ENCODE measurements around the gene GAS7.

The GAS7 gene

GRCh38 chr17:9981344-9981915, 217.0 kb downstream of the GAS7 start:
- no peak for DNase-seq (ENCODE audit: low spot score)

GRCh38 chr17:9979463-9979995, 218.9 kb downstream of the GAS7 start:
- no peak for DNase-seq (ENCODE audit: low spot score)

GRCh38 chr17:9977180-9977575, 221.2 kb downstream of the GAS7 start:
- no peak for DNase-seq (ENCODE audit: low spot score)

GRCh38 chr17:9976283-9977179, 221.9 kb downstream of the GAS7 start:
- DNase-seq (ENCODE audit: low spot score) = no peak

GRCh38 chr17:9974448-9975381, 223.7 kb downstream of the GAS7 start:
- no peak for DNase-seq (ENCODE audit: low spot score)

GRCh38 chr17:9973669-9974447, 224.5 kb downstream of the GAS7 start:
- no peak for DNase-seq (ENCODE audit: low spot score)

GRCh38 chr17:9971991-9972390, 226.4 kb downstream of the GAS7 start:
- no peak for DNase-seq (ENCODE audit: low spot score)

GRCh38 chr17:9969301-9969935, 229.0 kb downstream of the GAS7 start:
- DNase-seq (ENCODE audit: low spot score) = no peak

- no peak for DNase-seq (ENCODE audit: low spot score)
Observed at GRCh38 chr17:9968881-9969280, 229.5 kb downstream of the GAS7 start.

- no peak for DNase-seq (ENCODE audit: low spot score)
Observed at GRCh38 chr17:9968008-9968407, 230.4 kb downstream of the GAS7 start.

- no peak for DNase-seq (ENCODE audit: low spot score)
Observed at GRCh38 chr17:9959377-9959981, 238.9 kb downstream of the GAS7 start.

GRCh38 chr17:9958586-9959281, 239.7 kb downstream of the GAS7 start:
- no peak for DNase-seq (ENCODE audit: low spot score)

GRCh38 chr17:9957244-9957643, 241.2 kb downstream of the GAS7 start:
- no peak for DNase-seq (ENCODE audit: low spot score)

- no peak for DNase-seq (ENCODE audit: low spot score)
Observed at GRCh38 chr17:9956474-9957131, 241.8 kb downstream of the GAS7 start.

- no peak for DNase-seq (ENCODE audit: low spot score)
Observed at GRCh38 chr17:9953492-9953891, 244.9 kb downstream of the GAS7 start.

- no peak for DNase-seq (ENCODE audit: low spot score)
Observed at GRCh38 chr17:9951803-9952202, 246.6 kb downstream of the GAS7 start.

GRCh38 chr17:9948928-9949327, 249.5 kb downstream of the GAS7 start:
- DNase-seq (ENCODE audit: low spot score) = no peak

- no peak for DNase-seq (ENCODE audit: low spot score)
Observed at GRCh38 chr17:9944704-9945103, 253.7 kb downstream of the GAS7 start.

GRCh38 chr17:9943343-9943742, 255.1 kb downstream of the GAS7 start:
- DNase-seq (ENCODE audit: low spot score) = no peak
